ENCODE measurements around the gene BMPR1A.

- TF ChIP-seq, protein P1, sequence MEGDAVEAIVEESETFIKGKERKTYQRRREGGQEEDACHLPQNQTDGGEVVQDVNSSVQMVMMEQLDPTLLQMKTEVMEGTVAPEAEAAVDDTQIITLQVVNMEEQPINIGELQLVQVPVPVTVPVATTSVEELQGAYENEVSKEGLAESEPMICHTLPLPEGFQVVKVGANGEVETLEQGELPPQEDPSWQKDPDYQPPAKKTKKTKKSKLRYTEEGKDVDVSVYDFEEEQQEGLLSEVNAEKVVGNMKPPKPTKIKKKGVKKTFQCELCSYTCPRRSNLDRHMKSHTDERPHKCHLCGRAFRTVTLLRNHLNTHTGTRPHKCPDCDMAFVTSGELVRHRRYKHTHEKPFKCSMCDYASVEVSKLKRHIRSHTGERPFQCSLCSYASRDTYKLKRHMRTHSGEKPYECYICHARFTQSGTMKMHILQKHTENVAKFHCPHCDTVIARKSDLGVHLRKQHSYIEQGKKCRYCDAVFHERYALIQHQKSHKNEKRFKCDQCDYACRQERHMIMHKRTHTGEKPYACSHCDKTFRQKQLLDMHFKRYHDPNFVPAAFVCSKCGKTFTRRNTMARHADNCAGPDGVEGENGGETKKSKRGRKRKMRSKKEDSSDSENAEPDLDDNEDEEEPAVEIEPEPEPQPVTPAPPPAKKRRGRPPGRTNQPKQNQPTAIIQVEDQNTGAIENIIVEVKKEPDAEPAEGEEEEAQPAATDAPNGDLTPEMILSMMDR (IDR thresholded peaks at IDR 0.05) = no peak
- TF ChIP-seq POLR2A (IDR thresholded peaks at IDR 0.05) = no peak
Measured at GRCh38 chr10:86979977-86980448, 223.6 kb downstream of the BMPR1A start.
